ENCODE results near the gene TLN1.

Gene TLN1

GRCh38 chr9:35649431-35650340 lies 82.3 kb downstream of the TLN1 start:
- in situ Hi-C loops (cut with MboI; ENCODE audit: low sequenced_read_pairs): no loop called here
- H3K27me3 ChIP-seq (ENCODE audit: low read depth): no peaks in the 10 kb centered on the region
- DNase-seq (ENCODE audit: low spot score in 2 of 2): no peak
- no peak overlapping the region for H3K4me3 ChIP-seq
- no peaks in the 10 kb centered on the region for H3K9me3 ChIP-seq
- no peaks in the 10 kb centered on the region for H3K36me3 ChIP-seq (replicated peaks)
- peaks cover 9% of the 10 kb centered on the region for H3K4me1 ChIP-seq
